Subcutaneous adipose tissue (tissue), 4 donors: ENCODE results near the gene GCH1. TPM values are rescaled to one million over a fixed set of nuclear protein-coding genes. Genes with fewer than 3 reads are reported as not detected.

Experiments used
- total RNA-seq, 4 donors: library from RNA; depleted of rRNA; stranded (reverse); fragments of >200 nt; gene quantifications; one replicate each; pipeline ENCODE4 v1.1.0, GENCODE V29; 2016
- TF ChIP-seq, protein P1 (sequence below): fragments of 450-650 bp; IDR thresholded peaks from one replicate; pipeline ENCODE4 v1.5.1; 2016; ENCODE audit warnings: low read depth, mild to moderate bottlenecking, control low read depth, antibody characterized with exemption, moderate library complexity

GCH1 gene
- total RNA-seq, 4 donors from 2014 or later, result 2.6 to 7.6 (median 4.9) TPM

GRCh38 chr14:54853339-54853738 is 49.3 kb downstream of the GCH1 start:
- TF ChIP-seq, protein P1, sequence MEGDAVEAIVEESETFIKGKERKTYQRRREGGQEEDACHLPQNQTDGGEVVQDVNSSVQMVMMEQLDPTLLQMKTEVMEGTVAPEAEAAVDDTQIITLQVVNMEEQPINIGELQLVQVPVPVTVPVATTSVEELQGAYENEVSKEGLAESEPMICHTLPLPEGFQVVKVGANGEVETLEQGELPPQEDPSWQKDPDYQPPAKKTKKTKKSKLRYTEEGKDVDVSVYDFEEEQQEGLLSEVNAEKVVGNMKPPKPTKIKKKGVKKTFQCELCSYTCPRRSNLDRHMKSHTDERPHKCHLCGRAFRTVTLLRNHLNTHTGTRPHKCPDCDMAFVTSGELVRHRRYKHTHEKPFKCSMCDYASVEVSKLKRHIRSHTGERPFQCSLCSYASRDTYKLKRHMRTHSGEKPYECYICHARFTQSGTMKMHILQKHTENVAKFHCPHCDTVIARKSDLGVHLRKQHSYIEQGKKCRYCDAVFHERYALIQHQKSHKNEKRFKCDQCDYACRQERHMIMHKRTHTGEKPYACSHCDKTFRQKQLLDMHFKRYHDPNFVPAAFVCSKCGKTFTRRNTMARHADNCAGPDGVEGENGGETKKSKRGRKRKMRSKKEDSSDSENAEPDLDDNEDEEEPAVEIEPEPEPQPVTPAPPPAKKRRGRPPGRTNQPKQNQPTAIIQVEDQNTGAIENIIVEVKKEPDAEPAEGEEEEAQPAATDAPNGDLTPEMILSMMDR, result no peak

GRCh38 chr14:54852215-54852614 is 50.4 kb downstream of the GCH1 start:
- TF ChIP-seq, protein P1, result no peak

- TF ChIP-seq, protein P1, result no peak
Measured at GRCh38 chr14:54848910-54849309, 53.7 kb downstream of the GCH1 start.

DNA sequence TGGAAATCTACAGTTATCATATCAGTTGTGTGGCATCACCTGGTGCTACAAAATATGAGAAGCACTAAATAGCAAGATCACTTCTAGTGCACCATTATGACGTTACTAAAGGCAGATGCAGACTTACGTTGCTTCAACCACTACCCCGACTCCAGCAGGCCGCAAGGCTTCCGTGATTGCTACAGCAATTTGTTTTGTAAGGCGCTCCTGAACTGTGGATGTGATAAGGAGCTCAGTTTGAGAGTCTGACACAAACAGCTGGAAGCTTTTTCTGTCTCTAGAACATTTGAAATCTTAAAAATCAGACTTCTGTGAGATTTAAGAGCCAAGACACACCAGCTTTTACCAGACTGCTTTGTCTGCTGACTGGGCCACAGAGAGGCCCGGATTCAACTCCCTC is 57.0 kb downstream of the GCH1 start:
- TF ChIP-seq, protein P1, result no peak

DNA sequence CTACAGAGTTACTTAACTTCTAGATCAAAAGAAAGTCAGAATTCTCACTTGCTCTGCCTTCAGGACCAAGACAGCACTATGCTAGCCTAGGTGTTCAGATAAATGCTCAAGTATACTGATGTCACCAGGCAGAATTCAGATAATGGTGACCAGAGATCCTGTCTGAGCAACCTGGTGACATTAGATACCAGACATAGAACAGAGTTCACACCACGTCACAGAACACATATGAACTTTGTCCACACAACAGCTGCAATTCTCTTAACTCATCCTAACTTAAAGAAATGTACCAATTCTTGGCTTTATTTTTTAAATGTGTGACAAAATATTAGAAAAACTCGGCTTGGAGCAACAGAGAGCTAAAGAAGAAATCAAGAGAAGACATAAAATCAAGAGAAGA is 58.1 kb downstream of the GCH1 start:
- TF ChIP-seq, protein P1, result no peak

DNA sequence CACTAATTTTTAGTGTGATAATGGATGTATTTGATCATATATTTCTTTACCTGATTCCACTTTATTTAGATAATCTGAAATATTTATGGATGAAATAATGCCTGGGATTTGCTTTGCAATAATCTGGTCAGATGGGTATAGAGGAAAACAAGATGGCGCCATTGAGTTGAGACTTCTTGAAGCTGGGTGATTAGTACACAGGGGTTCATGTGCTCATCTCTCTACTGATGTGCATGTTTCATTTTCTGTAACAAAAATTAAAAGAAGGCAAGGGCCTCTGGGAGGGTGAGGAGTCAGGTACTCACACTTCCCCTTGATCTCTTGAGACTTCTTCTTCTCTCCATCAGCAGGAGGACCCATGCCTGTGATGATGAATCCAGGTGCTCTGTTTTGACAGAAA is 61.8 kb downstream of the GCH1 start:
- TF ChIP-seq, protein P1, result no peak

DNA sequence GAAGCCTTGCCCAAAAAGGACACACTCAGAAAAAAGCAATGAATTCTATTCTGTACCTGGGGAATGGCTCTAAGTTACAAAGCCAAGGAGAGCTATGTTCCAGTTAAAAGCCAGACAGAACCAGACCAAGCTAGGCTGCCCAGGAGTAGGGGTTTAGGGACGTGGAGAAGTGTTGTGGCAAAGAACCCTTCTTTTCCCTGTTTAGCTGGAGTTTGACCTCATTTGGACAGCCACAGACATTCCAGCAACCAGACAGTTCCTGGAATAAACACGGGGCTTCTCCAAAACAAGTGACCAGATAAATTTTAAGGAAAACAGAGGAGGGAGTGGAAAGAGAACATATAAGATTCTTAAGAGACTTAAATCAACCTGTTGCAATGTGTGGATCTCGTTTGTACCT is 62.3 kb downstream of the GCH1 start:
- TF ChIP-seq, protein P1, result no peak

DNA sequence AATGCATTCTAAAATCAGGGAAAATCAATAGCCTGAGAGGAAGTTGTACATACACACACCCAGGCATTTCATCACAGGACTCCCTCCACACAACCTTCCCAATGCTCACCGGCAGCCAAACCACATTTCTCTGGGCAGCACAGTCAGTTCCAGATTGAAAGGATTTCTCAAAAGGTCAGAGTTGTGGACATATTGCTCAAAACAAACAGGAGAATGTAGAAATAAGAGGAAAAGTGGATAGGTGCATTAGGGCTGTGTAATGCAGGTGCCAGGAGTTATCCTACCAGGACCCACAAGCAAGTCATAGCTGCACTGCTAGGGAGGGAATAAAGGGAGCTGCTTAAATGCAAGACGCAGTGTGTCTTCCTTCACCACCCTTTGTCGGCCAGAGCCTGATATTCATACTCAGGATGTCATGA is 62.9 kb downstream of the GCH1 start:
- TF ChIP-seq, protein P1, result no peak
